ENCODE results near the gene LOXL4. TPM values are rescaled to one million over a fixed set of nuclear protein-coding genes. Genes with fewer than 3 reads are reported as not detected.

LOXL4 gene
- total RNA-seq, 1 donor from 2014 or later, result 0.26 TPM

DNA sequence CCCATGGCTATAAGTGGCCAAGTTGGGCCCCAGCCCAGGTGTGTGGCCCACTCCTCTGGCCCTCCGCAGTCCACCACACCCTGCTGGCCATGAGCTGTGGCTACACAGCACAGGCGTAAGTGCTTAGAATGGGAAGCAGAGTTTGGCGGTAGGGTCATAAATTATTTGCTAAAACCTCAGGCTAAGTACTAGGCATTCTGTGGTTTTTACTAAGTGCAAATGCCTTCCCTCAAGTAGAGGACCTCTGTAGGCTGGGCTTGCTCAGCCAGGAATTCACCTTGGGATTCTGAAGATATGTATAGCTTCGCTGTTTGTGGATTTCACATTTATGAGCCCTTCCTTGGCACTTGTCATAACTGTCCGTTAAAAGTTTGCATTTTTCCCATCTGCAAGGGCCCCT is 44.8 kb upstream of the LOXL4 start:
- TF ChIP-seq, protein P1, sequence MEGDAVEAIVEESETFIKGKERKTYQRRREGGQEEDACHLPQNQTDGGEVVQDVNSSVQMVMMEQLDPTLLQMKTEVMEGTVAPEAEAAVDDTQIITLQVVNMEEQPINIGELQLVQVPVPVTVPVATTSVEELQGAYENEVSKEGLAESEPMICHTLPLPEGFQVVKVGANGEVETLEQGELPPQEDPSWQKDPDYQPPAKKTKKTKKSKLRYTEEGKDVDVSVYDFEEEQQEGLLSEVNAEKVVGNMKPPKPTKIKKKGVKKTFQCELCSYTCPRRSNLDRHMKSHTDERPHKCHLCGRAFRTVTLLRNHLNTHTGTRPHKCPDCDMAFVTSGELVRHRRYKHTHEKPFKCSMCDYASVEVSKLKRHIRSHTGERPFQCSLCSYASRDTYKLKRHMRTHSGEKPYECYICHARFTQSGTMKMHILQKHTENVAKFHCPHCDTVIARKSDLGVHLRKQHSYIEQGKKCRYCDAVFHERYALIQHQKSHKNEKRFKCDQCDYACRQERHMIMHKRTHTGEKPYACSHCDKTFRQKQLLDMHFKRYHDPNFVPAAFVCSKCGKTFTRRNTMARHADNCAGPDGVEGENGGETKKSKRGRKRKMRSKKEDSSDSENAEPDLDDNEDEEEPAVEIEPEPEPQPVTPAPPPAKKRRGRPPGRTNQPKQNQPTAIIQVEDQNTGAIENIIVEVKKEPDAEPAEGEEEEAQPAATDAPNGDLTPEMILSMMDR (IDR thresholded peaks at IDR 0.05; ENCODE audit: insufficient read depth, low read length, severe bottlenecking), result no peak
- FAIRE-seq (no peak), DNase-seq (ENCODE audit: low read depth) (no peak)

DNA sequence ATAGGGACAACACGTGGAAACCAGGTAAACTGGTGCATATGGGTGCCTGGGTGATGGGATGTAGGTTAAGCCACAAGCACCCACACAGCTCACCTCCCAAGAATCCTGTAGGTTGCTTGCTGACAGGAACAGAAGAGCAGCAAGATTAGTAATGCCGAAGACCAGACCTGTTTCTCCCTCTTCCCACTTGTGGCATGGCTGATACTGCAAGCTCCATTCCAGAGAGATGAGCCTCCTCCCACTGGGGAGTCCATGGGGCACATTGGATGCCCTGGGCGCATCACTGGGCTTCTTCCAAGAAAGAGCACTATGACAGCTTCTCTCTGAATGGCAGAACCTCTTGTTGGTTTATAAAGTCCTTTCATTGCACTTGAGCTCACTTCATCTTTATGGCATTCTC is 44.4 kb upstream of the LOXL4 start:
- FAIRE-seq (peak; percentile 18), DNase-seq (ENCODE audit: low read depth) (peak; percentile 52)
- Histone ChIP-seq H3K4me3 (ENCODE audit: low read depth, low read length) (no peak overlapping the region), H3K36me3 (ENCODE audit: control insufficient read depth, insufficient read depth, low read length) (no peaks in the 10 kb centered on the region), H3K27me3 (ENCODE audit: control insufficient read depth, insufficient read depth, low read length) (no peaks in the 10 kb centered on the region)
- TF ChIP-seq, protein P1 (IDR thresholded peaks at IDR 0.05; ENCODE audit: insufficient read depth, low read length, severe bottlenecking), result no peak

More for the DNA sequence above, 44.8 kb upstream of the LOXL4 start:
- no peaks in the 10 kb centered on the region for H3K36me3 ChIP-seq (ENCODE audit: control insufficient read depth, insufficient read depth, low read length)
- H3K4me3 ChIP-seq (ENCODE audit: low read depth, low read length), result no peak overlapping the region
- H3K27me3 ChIP-seq (ENCODE audit: control insufficient read depth, insufficient read depth, low read length), result no peaks in the 10 kb centered on the region

GRCh38 chr10:98310701-98311100 is 42.7 kb upstream of the LOXL4 start:
- FAIRE-seq (no peak), DNase-seq (ENCODE audit: low read depth) (no peak)
- H3K4me3 ChIP-seq (ENCODE audit: low read depth, low read length), result no peak overlapping the region
- TF ChIP-seq, protein P1 (IDR thresholded peaks at IDR 0.05; ENCODE audit: insufficient read depth, low read length, severe bottlenecking), result no peak
- H3K27me3 ChIP-seq (ENCODE audit: control insufficient read depth, insufficient read depth, low read length), result no peaks in the 10 kb centered on the region
- no peaks in the 10 kb centered on the region for H3K36me3 ChIP-seq (ENCODE audit: control insufficient read depth, insufficient read depth, low read length)

DNA sequence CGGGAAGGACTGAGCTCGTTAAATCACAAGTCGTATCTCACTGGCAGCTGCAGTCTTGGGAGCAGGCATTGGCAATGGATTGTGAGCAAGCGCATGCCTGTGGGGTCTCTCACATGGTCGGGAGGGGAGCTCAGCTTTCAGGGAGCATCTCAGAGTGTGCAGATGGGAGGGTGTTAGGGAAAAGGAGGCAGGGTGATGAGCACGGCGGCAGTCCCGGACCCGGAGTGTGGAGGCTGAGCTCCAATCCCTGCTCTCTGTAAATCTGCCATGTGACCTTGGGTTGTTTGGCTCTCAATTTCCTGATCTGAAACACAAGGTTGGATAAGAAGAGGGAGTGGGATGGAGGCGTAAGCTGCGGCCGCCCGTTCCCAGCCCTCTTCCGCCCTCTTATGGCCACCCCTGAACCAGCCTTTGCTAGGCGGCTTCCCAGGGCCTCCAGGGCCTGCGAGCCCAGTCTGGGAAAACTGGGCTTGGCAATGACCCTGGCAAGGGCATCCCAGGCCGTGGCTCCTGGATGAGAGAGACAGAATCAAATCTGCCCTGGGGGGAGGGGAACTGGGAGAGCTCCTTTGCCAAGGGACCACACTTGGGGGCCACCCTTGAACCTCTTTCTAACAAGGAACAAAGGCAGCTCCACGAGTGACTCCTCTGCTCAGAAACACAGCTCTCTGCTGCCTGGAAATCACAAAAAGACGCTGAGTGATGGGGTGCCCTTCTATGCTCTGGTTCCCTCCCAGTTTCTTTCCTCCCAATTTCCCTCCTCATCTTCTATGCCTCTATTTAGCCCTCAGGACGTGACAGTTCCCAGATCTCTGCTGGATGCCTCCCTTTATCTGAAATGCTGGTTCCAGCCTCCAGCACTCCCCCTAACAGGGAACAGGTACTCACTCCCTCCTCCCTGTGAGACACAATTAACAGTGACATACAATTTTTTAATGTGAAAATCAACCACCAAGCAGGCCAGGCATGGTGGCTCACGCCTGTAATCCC is 41.7 kb upstream of the LOXL4 start:
- peak; percentile 46 for DNase-seq (ENCODE audit: low read depth)
- H3K27me3 ChIP-seq (ENCODE audit: control insufficient read depth, insufficient read depth, low read length), result no peaks in the 10 kb centered on the region

GRCh38 chr10:98308669-98309365 is 40.8 kb upstream of the LOXL4 start:
- Histone ChIP-seq H3K27me3 (ENCODE audit: control insufficient read depth, insufficient read depth, low read length) (no peaks in the 10 kb centered on the region), H3K4me3 (ENCODE audit: low read depth, low read length) (no peak overlapping the region), H3K36me3 (ENCODE audit: control insufficient read depth, insufficient read depth, low read length) (no peaks in the 10 kb centered on the region)
- DNase-seq (ENCODE audit: low read depth), result no peak
- FAIRE-seq, result no peak
- TF ChIP-seq, protein P1 (IDR thresholded peaks at IDR 0.05; ENCODE audit: insufficient read depth, low read length, severe bottlenecking), result no peak

More for the DNA sequence above, 41.7 kb upstream of the LOXL4 start:
- Histone ChIP-seq H3K36me3 (ENCODE audit: control insufficient read depth, insufficient read depth, low read length) (no peaks in the 10 kb centered on the region), H3K4me3 (ENCODE audit: low read depth, low read length) (no peak overlapping the region)
- peak; percentile 52 for FAIRE-seq
- TF ChIP-seq, protein P1 (IDR thresholded peaks at IDR 0.05; ENCODE audit: insufficient read depth, low read length, severe bottlenecking), result peak; percentile 97
